Measurements from ENCODE around the gene RPGRIP1L. TPM values are rescaled to one million over a fixed set of nuclear protein-coding genes. Genes with fewer than 3 reads are reported as not detected.

The RPGRIP1L gene
- total and polyA plus RNA-seq, 2 donors (not counting 1 experiment from before 2014, with no cell fraction given), result 7.4 to 13.0 TPM

DNA sequence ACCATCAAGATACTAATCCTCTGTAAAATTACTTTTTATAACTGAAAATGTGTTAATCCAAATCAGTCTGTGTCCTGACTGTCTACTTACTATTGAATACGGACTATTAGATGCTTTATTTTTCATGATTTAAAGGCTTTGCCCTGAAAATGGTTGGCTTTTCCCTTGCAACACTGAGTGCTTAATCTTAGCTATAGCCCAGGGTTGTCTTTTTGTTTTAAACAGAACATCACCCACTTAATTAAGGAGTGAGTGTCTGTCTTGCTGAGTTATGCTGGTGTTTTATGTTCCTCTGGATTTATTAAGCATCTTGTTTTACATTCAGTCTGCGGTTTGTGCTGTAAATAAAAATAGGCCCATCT, 11.3 kb upstream of the RPGRIP1L start:
- TF ChIP-seq EZH2 (IDR thresholded peaks at IDR 0.05; ENCODE audit: low read length, missing control alignments), result no peak
- TF ChIP-seq, protein P1, sequence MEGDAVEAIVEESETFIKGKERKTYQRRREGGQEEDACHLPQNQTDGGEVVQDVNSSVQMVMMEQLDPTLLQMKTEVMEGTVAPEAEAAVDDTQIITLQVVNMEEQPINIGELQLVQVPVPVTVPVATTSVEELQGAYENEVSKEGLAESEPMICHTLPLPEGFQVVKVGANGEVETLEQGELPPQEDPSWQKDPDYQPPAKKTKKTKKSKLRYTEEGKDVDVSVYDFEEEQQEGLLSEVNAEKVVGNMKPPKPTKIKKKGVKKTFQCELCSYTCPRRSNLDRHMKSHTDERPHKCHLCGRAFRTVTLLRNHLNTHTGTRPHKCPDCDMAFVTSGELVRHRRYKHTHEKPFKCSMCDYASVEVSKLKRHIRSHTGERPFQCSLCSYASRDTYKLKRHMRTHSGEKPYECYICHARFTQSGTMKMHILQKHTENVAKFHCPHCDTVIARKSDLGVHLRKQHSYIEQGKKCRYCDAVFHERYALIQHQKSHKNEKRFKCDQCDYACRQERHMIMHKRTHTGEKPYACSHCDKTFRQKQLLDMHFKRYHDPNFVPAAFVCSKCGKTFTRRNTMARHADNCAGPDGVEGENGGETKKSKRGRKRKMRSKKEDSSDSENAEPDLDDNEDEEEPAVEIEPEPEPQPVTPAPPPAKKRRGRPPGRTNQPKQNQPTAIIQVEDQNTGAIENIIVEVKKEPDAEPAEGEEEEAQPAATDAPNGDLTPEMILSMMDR (conservative IDR thresholded peaks at IDR 0.05 in 1 of 2, IDR thresholded peaks at IDR 0.05 in 1 of 2; ENCODE audit: low read depth in 1 of 2, low read length in 2 of 2), result no peak
- Histone ChIP-seq H3K9ac (ENCODE audit: insufficient read depth, low read length) (no peak overlapping the region), H4K20me1 (ENCODE audit: control insufficient read depth, extremely low read depth, insufficient read depth, low read length) (no peaks in the 10 kb centered on the region), H3K27ac (ENCODE audit: insufficient read depth, low read length) (no peak overlapping the region), H3K9me3 (ENCODE audit: control insufficient read depth, insufficient read depth, low read depth, low read length) (no peaks in the 10 kb centered on the region), H3K27me3 (ENCODE audit: control insufficient read depth, insufficient read depth, low read length) (no peaks in the 10 kb centered on the region), H3K4me2 (ENCODE audit: extremely low read depth, insufficient read depth, low read length) (no peak overlapping the region), H3K36me3 (ENCODE audit: control insufficient read depth, insufficient read depth, low read length) (no peaks in the 10 kb centered on the region), H2AFZ (ENCODE audit: low read length) (no peak overlapping the region), H3K4me1 (ENCODE audit: control insufficient read depth, extremely low read depth, insufficient read depth, low read length) (no peaks in the 10 kb centered on the region), H3K79me2 (ENCODE audit: control insufficient read depth, insufficient read depth, low read length) (peaks cover 16% of the 10 kb centered on the region), H3K4me3 (replicated peaks in 1 of 4; ENCODE audit: control extremely low read depth in 1 of 4, insufficient read depth in 1 of 4, low read depth in 3 of 4, low read length in 4 of 4) (no peak overlapping the region)
- no peak for DNase-seq (ENCODE audit: low read depth in 2 of 2)

GRCh38 chr16:53714205-53715022, 10.8 kb upstream of the RPGRIP1L start:
- H3K9me3 ChIP-seq (ENCODE audit: control insufficient read depth, insufficient read depth, low read depth, low read length), result no peaks in the 10 kb centered on the region
- H3K79me2 ChIP-seq (ENCODE audit: control insufficient read depth, insufficient read depth, low read length), result peaks cover 17% of the 10 kb centered on the region
- no peak overlapping the region for H2AFZ ChIP-seq (ENCODE audit: low read length)
- H3K4me3 ChIP-seq (replicated peaks in 1 of 4; ENCODE audit: control extremely low read depth in 1 of 4, insufficient read depth in 1 of 4, low read depth in 3 of 4, low read length in 4 of 4), result no peak overlapping the region
- no peaks in the 10 kb centered on the region for H3K27me3 ChIP-seq (ENCODE audit: control insufficient read depth, insufficient read depth, low read length)
- no peak overlapping the region for H3K9ac ChIP-seq (ENCODE audit: insufficient read depth, low read length)
- no peaks in the 10 kb centered on the region for H3K4me1 ChIP-seq (ENCODE audit: control insufficient read depth, extremely low read depth, insufficient read depth, low read length)
- DNase-seq (ENCODE audit: low read depth in 2 of 2), result peak in 1 of 2 donors; percentile 28
- no peaks in the 10 kb centered on the region for H3K36me3 ChIP-seq (ENCODE audit: control insufficient read depth, insufficient read depth, low read length)
- TF ChIP-seq, protein P1 (conservative IDR thresholded peaks at IDR 0.05 in 1 of 2, IDR thresholded peaks at IDR 0.05 in 1 of 2; ENCODE audit: low read depth in 1 of 2, low read length in 2 of 2), result no peak
- no peak for TF ChIP-seq EZH2 (IDR thresholded peaks at IDR 0.05; ENCODE audit: low read length, missing control alignments)
- no peak overlapping the region for H3K27ac ChIP-seq (ENCODE audit: insufficient read depth, low read length)
- no peaks in the 10 kb centered on the region for H4K20me1 ChIP-seq (ENCODE audit: control insufficient read depth, extremely low read depth, insufficient read depth, low read length)
- no peak overlapping the region for H3K4me2 ChIP-seq (ENCODE audit: extremely low read depth, insufficient read depth, low read length)

DNA sequence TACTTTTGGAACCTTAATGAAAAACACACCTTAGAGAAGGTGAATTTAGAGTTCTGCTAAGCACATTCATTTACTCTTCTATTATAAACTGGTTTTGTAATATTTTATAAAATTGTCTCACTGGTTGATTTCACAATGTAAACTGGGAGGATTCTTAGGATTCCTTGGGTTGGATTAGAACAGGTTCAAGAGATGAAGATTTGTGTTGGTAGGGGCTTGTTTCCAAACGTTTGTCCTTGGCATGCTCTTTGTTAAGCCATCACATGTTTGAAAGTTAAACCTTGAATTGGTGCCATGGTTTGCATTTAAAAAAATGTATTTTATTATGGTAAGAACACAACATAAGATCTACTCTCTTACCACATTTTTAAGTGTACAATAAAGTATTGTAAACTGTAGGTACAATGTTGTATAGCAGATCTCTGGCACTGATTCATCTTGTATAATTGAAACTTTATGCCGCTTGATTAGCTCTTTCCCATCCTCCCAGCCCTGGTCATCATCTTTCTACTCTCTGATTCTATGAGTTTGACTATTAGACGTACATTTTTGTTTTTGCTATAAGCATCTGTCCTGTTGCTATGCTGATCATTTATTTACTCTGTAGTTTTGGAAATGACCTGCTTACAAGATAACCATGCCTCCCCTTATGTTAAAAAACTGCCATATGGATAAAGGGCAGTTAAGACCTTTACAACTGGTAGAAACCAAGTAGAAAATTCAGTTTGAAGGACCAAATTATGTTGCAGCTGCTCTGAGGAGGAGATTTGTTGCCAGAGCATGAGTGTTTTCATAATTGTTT, 9.9 kb upstream of the RPGRIP1L start:
- Histone ChIP-seq H3K27ac (ENCODE audit: insufficient read depth, low read length) (no peak overlapping the region), H3K27me3 (ENCODE audit: control insufficient read depth, insufficient read depth, low read length) (no peaks in the 10 kb centered on the region), H3K9ac (ENCODE audit: insufficient read depth, low read length) (no peak overlapping the region), H3K36me3 (ENCODE audit: control insufficient read depth, insufficient read depth, low read length) (no peaks in the 10 kb centered on the region), H3K4me2 (ENCODE audit: extremely low read depth, insufficient read depth, low read length) (no peak overlapping the region), H3K4me3 (replicated peaks in 1 of 4; ENCODE audit: control extremely low read depth in 1 of 4, insufficient read depth in 1 of 4, low read depth in 3 of 4, low read length in 4 of 4) (no peak overlapping the region), H3K4me1 (ENCODE audit: control insufficient read depth, extremely low read depth, insufficient read depth, low read length) (no peaks in the 10 kb centered on the region), H4K20me1 (ENCODE audit: control insufficient read depth, extremely low read depth, insufficient read depth, low read length) (no peaks in the 10 kb centered on the region), H3K9me3 (ENCODE audit: control insufficient read depth, insufficient read depth, low read depth, low read length) (no peaks in the 10 kb centered on the region), H3K79me2 (ENCODE audit: control insufficient read depth, insufficient read depth, low read length) (peaks cover 21% of the 10 kb centered on the region), H2AFZ (ENCODE audit: low read length) (no peak overlapping the region)
- TF ChIP-seq, protein P1 (conservative IDR thresholded peaks at IDR 0.05 in 1 of 2, IDR thresholded peaks at IDR 0.05 in 1 of 2; ENCODE audit: low read depth in 1 of 2, low read length in 2 of 2), result no peak
- no peak for TF ChIP-seq EZH2 (IDR thresholded peaks at IDR 0.05; ENCODE audit: low read length, missing control alignments)
- no peak for DNase-seq (ENCODE audit: low read depth in 2 of 2)

Measured in fibroblast of lung (primary cell).